ENCODE results near the gene ADAMTS12.

Gene ADAMTS12

DNA sequence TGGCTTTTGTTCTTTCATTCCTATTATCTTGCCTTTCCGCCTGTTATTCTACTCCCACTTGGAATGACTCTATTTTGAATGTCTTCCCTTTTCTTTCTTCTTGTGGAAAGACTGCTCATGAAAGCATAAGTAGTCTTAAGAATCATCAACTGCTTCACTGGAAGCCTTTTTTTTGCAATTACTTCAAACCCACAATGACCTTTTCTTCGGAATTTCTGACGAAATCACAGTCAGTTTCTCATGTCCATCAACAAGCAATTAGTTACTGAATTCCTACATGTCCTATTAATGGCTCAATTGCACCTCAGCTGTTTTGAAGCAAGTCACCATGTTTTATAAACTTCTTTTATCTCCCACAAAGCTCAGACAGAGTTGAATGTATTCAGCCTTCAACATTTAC is 254.8 kb downstream of the ADAMTS12 start:
- no peak for DNase-seq

DNA sequence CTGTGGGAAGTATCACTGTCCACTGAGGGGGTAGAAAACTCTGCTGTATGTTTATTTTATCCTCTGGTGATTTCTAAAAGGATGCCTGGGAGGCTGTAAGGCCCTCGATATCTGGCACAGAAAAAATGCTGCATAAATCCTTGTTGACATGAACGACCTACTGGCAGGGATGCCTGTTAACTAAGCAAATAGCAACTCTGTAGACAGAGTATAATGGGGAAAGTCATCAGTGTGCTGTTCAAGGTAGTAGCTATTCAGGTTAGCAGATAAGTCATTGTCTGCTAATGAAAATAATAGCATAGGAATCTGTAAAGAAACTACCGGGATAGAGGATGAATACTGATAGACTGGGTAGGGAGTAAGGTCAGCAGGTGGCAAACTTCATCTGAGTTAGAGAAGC is 256.2 kb downstream of the ADAMTS12 start:
- DNase-seq: no peak

- no peak for DNase-seq
These were observed 258.1 kb downstream of the ADAMTS12 start for GRCh38 chr5:33633699-33634098.

DNA sequence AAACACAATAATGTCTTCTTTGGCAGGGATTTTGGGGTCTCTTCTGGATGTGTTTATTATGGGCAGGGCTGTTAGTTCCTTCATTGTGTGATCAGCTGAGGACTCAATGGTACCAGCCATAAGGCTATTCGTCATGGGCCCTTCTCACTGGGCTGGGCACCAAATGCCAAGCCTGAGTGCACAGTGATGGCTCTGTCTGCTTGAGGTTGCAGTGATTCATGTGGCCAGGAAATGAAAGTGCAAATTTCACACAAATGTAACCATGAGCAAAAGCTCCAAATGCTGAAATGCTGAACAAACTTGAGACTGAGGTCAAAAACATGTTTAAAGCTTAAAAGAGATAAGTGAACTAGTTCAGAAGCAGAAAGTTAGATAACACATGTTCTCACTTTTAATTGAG is 260.0 kb downstream of the ADAMTS12 start:
- no peak for DNase-seq

GRCh38 chr5:33631139-33631538 is 260.7 kb downstream of the ADAMTS12 start:
- no peak for DNase-seq

GRCh38 chr5:33629999-33630398 is 261.8 kb downstream of the ADAMTS12 start:
- no peak for DNase-seq

DNA sequence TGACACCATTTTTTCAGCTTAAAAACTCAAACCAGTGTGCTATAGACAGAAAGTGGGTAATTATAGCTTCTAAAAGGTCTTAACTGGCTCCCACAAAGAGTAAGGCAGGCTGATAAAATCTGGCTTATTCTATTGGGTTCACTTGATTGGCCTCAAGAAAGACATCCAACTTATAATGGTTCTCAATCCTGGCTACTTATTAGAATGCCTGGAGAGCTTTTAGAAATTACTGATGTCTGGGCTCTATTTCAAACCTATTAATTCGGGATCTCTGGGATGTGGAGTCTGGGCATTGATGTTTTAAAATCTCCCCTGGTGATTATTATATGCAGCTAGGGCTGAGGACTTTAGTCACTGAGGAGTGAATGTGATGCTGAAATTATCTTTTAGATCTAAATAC is 263.0 kb downstream of the ADAMTS12 start:
- no peak for DNase-seq

DNA sequence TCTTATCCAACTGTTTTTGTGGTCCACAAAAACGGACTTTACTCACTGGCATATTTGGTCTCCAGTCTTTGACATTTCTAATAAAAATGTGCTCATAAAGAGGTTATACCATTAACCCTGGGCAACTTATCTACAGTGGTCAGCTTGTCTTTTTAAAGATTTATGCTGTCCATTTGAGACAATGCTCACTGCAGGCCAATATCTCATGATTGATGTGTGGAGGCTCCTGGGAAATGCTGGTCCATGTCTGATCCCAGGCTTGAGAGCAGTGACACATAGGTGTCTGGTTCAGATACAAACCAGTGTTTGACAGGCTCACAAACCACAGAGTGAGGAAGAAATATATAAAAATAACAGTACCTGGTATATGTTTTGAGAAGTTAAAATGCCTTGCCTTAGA is 270.3 kb downstream of the ADAMTS12 start:
- DNase-seq: no peak

DNA sequence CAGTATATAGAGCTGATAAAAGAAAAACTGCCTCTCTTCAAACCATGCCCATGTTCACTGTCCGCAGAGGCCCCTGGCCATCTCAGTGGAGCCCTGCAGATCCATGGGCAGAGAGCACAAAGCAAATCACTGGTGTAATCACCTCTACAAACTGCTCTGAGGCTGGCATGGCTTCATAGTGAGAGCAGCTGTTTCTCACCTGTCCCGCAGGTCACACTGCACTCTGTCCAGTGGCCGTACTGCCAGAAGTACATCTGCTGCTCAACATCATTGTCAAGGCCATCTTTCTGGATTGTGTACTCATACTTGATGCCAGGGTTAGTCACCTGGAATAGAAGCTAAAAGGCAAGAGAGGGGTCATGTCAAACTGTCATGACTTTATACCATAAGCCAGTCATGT is 277.8 kb downstream of the ADAMTS12 start:
- no peak for DNase-seq

GRCh38 chr5:33612386-33612785 is 279.4 kb downstream of the ADAMTS12 start:
- no peak for DNase-seq

- no peak for DNase-seq
These were observed 279.9 kb downstream of the ADAMTS12 start for GRCh38 chr5:33611877-33612276.

- no peak for DNase-seq
These were observed 283.3 kb downstream of the ADAMTS12 start for GRCh38 chr5:33608344-33609041.

DNA sequence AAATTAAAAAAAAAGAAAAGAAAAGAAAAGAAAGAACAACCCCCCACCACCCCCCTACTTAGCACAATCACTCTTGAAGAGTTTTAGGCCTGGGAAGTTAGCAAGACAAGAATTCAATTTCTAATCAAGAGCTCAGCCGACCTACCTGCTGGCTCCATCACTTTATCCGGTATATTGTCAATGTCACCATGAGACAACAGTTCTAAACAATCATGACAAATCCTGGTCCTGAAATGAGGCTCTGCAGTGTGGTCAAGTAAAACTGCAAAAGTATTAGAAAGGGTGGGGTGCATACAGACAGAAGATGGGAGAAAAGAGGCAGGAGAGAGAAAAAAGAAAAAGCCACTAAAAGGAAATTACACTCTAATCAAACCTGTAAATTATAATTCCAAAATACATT is 287.3 kb downstream of the ADAMTS12 start:
- DNase-seq: no peak

GRCh38 chr5:33601881-33602280 is 289.9 kb downstream of the ADAMTS12 start:
- no peak for DNase-seq

DNA sequence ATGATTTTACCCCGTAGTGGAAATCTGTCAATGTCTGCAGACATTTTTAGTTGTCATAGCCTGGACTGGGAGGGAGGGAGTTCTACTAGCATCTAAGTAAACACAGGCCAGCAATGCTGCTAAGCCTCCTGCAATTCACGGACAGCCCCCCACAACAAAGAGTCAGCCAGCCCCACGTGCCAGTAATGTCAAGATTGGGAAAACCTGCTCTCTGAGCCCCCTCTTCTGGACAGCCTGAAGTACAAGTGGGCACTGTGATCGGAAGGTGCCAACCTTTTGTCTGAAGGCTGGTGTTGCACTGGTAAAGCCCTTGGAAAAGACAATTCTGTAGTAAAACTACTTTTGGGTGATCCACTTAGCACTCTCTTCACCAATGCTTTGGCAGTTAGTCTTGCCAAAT is 296.5 kb downstream of the ADAMTS12 start:
- DNase-seq: no peak

DNA sequence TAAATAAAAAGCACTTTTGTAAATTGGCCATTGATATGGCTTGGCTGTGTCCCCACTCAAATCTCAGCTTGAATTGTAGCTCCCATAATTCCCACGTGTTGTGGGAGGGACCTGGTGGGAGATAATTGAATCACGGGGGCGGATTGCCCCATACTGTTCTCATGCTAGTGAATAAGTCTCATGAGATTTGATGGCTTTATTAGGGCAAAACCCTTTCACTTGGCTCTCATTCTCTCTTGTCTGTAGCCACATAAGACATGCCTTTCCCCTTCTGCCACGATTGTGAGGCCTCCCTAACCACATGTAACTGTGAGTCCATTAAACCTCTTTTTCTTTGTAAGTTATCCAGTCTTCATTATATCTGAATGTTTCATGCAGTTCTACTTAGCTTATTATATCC is 297.8 kb downstream of the ADAMTS12 start:
- no peak for DNase-seq

GRCh38 chr5:33592245-33592644 is 299.5 kb downstream of the ADAMTS12 start:
- no peak for DNase-seq

DNA sequence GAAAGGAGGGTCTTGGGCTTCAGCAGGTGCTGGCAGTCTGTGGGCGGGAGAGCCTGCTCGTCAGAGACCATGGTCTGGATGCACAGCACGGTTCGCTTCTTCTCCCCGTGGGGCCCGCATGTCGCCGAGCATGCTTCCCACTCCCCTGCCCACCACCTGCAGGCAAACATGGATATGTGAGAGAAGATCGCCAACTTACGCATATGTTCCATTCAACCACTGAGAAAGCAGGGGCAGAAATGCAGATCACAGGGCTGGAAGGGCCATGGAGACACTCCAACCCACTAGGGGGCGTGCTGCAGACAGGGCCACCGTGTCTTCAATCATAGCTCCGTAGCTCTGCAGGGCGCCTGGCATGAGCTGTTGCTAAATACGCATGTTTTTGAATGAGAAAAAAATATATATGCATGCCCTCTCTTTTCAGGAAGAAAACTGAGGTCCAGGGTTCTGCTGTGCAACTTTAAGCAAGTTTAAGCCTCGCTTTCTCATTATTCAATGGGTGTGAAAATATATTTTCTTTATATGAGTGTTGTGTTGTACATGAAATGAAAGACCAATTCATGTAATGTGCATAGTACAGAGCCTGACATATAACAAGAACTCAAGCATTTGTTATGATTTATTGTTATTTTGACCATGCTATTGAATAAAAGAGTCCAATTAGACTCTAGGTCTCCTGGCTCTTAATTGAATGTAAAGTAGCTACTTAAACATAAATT is 303.0 kb downstream of the ADAMTS12 start:
- peak; percentile 39 for DNase-seq

- DNase-seq: no peak
These were observed 308.5 kb downstream of the ADAMTS12 start for GRCh38 chr5:33583332-33583731.

DNA sequence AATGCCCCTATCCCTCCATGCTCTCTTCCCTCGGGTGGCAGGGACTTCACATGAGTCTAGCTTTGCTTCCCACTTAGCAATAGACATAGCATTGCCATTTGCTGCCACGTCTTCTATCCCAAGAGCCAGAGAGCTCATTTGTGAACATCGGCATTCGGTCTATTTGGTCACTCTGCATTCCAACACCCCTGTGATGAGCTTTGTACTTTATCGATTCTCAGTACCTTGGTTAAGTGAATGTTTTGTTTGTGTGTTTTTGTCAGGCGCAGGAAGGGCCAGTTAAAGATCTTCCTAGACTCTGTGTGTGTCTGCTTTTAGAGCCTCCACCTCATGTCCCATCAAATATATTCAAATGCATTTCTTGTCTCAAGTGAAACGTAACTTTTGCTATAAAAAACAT is 309.4 kb downstream of the ADAMTS12 start:
- no peak for DNase-seq

GRCh38 chr5:33579789-33580188 is 312.0 kb downstream of the ADAMTS12 start:
- no peak for DNase-seq

DNA sequence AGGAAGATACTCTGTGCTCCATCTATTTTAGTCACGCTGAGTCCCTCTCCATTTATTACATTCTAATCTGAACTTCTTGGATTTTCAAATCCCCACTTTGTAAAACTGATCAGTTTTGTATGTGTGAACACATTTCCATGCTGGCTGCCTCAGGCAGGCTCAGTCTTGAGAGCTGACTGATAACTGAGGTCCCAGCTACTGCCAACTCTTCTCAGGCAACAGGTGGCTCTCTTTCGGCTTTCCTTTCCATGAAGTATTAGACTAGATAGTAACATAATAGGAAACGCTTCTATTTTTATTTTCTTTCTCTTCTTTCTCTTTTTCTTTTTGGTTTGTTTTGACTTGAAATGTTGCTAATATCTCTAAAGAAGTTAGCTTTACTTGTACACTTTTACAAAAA is 312.6 kb downstream of the ADAMTS12 start:
- no peak for DNase-seq

DNA sequence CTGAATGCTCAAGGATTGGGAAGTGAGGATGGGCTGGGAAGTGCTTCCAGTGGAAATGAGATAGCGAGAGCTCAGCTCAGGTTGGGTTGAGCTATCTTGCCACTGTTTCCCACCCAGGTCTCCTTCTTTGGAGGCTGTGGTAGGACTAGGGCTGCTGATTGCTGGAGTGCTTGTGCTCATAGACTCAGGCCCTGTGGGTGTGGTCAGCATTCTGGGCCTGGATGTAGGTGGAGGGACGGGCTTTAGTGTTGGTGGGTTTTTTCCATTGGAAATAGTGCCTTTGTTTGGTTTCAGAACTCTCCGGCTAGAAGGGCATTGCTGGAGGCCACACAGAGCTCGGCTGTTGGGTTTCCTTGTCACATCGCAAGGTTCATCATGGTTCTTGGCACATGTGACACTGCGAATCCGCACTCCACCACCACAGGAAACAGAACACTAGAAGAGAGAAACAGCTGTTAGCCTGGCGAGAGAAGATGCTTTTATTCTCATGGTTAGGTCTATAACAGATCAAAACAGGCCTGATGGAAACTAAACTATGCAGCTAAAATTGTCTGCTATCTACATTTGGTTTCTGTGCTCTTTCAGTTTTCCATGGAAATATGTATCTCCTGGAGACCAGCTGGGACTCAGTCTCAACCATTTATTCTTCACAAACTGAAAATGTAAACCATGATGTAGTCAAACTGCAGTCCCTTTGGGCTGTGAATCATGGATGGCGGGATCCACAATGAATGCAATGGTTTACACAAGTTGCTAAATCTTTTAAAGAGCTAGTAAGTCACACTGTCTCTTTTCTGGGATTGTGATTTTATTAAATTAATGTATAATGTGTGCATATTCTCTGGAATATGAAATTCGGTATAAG is 314.8 kb downstream of the ADAMTS12 start:
- no peak for DNase-seq

GRCh38 chr5:33565324-33565723 is 326.5 kb downstream of the ADAMTS12 start:
- no peak for DNase-seq
